Muscle layer of colon (tissue), 2 donors: ENCODE measurements around the gene U2AF1L4.
"Not testable (repeated sequence)": the region's sequence is repeated elsewhere in the genome, so short reads cannot be mapped to it uniquely, and the experiment has no call there.

Experiments used
- H3K27ac ChIP-seq: one replicate; pipeline ENCODE4 v1.7.0; 2013; ENCODE audit warnings: low read depth, mild to moderate bottlenecking, low read length, moderate library complexity
- H3K27me3 ChIP-seq, 2 donors: one replicate each; pipeline ENCODE4 v1.7.0; 2013; ENCODE audit warnings: low read length in 2 of 2, mild to moderate bottlenecking in 2 of 2; ENCODE audit not compliant: insufficient read depth in 2 of 2, control insufficient read depth in 1 of 2
- H3K36me3 ChIP-seq: one replicate; pipeline ENCODE4 v1.7.0; 2013; ENCODE audit warnings: mild to moderate bottlenecking, low read length; ENCODE audit not compliant: insufficient read depth
- H3K4me1 ChIP-seq: one replicate; pipeline ENCODE4 v1.7.0; 2013; ENCODE audit warnings: mild to moderate bottlenecking, low read length; ENCODE audit not compliant: insufficient read depth
- H3K4me3 ChIP-seq, 2 donors: one replicate each; pipeline ENCODE4 v1.7.0; 2013; ENCODE audit warnings: low read length in 2 of 2, low read depth in 1 of 2, mild to moderate bottlenecking in 1 of 2, moderate library complexity in 1 of 2
- H3K9ac ChIP-seq: one replicate; pipeline ENCODE4 v1.7.0; 2013; ENCODE audit warnings: low read length
- H3K9me3 ChIP-seq: one replicate; pipeline ENCODE4 v1.7.0; 2013; ENCODE audit warnings: mild to moderate bottlenecking, low read length
- donor health status: abdominal sarcoma.
- donor health status: Adenocarcinoma of cecum.

The U2AF1L4 gene

DNA sequence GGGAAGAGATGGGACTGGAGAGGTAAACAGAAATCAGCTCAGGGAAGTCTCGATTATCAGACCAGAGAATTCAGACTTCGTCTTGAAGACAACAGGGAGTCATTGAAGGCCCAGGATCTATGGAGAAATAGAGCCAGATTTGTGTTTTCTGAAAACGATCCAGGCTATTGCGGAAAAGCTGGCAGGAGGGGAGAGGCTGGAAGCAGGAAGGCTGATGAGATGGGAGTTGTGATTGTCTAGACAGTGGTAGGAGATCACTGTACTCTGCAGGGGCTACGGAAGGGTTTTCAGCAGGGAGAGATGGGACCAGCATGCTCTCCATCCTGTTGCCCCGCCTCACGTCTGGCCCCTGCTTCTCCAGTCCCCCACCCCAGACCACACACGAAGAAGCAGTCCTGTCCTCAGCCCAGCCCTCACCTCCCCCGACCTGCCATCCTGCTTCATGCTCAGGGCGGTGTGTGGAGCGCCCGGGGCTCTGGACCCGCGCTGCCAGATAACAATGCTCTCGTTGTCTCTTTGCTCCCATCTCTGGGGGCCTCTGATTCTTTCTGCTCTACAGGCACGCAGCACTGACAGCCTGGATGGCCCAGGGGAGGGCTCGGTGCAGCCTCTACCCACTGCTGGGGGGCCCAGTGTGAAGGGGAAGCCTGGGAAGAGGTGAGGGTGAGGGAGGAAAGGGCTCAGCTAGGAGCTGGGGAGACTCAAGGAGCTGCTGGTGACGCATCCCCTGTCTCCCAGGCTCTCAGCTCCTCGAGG lies 32.0 kb upstream of the U2AF1L4 start:
- Histone ChIP-seq H3K4me3 (no peak overlapping the region), H3K9me3 (no peaks in the 10 kb centered on the region), H3K27me3 (no peaks in the 10 kb centered on the region), H3K36me3 (no peaks in the 10 kb centered on the region), H3K9ac (no peak overlapping the region), H3K4me1 (peaks cover 18% of the 10 kb centered on the region), H3K27ac (no peak overlapping the region)

DNA sequence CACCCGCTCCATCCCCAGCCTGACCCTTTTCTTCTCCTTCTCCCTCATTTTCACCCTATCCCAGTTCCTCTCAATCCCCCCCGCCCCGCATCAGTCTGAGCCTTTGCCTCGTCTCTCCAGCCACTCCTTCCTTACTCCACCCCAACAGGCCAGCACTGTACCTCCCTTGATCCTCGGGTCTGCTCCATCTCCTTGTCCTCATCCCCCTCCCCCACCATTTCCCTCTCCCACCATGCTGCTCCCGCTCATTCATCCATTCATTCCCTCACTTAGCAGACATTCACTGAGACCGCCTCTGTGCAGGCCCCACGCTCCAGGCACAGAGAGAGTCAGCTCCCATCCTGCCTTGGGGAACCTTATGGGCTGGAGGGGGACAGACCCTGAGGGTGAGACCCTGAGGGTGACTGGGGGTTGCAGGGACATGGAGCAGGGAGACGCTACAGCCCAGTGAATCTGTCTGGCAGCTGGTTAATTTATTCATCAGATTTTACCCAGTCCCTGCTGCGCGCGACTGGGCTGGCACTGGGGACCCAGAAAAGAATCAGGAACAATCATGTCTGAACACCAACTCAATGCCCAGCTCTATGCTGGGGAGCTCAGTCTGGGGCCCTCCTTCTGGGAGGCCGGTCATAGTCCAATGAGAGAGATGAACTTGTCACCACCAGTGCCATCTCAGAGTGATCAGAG lies 31.0 kb upstream of the U2AF1L4 start:
- Histone ChIP-seq H3K4me1 (peaks cover 18% of the 10 kb centered on the region), H3K9me3 (no peaks in the 10 kb centered on the region), H3K4me3 (peak overlapping the region; percentile 61 to 70), H3K9ac (no peak overlapping the region), H3K27ac (no peak overlapping the region), H3K36me3 (no peaks in the 10 kb centered on the region), H3K27me3 (no peaks in the 10 kb centered on the region)

DNA sequence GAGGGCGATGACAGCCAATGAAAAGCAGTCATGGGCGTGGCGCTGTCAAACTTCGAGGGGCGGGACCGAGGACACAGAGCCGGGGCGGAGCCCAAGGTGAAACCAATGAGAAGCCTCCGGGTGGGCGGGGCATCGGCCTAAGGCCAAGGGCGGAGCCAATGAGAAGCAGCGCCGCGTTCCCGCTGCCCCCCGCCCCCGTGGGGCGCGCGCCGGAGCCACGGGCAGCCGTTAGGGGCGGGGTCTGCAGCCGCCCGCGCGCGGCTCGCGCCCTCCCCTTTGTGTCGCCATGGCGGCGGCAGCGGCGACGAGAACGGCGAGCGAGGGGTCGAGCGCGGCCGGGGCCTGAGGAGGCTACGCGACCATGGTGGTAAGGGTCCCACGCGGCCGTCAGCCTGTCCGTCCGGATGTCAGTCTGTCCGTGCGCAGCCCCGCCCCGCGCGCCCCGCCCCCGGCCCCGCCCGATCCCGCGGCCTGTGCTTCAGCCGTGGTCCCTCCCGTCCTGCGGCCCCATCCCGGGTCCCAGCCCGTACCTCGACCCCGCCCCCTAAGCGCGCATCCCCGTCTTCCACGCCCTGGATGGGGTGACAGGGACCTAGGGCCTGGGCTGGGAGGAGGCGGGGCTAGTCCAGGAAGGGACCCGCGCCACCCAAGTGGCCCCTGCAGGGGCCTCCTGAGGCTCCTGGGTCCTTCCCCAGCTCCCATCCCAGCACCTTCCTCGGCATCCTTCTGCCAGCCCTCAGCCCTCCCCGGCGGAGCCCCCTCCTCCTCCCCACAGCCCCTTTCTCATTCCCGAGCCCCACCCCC lies 30.3 kb upstream of the U2AF1L4 start, which contains the start of gene ARHGAP33:
Gene ARHGAP33 (plus strand): TSS at position 267 of the 804 bp plus-strand sequence. CDS start 95 bp downstream, at position 362.
- no peaks in the 10 kb centered on the region for H3K36me3 ChIP-seq
- peak within 1 kb of the TSS; percentile 42 for H3K27ac ChIP-seq
- H3K27me3 ChIP-seq = no peaks in the 10 kb centered on the region
- H3K4me1 ChIP-seq = peaks cover 18% of the 10 kb centered on the region
- peak within 1 kb of the TSS; percentile 61 to 70 for H3K4me3 ChIP-seq
- no peaks in the 10 kb centered on the region for H3K9me3 ChIP-seq
- no peak within 1 kb of the TSS for H3K9ac ChIP-seq

DNA sequence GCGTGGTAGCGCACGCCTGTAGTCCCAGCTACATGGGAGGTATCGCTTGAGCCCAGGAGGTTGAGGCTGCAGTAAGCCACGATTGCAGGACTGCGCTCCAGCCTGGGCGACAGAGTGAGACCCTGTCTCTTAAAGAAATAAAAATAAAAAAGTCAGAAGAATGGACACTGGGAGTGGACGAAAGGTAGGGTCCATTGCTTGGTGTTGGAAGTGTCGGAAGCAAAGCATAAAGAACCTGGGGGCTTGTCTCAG lies 29.8 kb upstream of the U2AF1L4 start:
- Histone ChIP-seq H3K27me3 (no peaks in the 10 kb centered on the region), H3K4me3 (peak overlapping the region; percentile 30 to 61), H3K27ac (no peak overlapping the region), H3K36me3 (no peaks in the 10 kb centered on the region), H3K9me3 (no peaks in the 10 kb centered on the region), H3K4me1 (peaks cover 18% of the 10 kb centered on the region), H3K9ac (no peak overlapping the region)

DNA sequence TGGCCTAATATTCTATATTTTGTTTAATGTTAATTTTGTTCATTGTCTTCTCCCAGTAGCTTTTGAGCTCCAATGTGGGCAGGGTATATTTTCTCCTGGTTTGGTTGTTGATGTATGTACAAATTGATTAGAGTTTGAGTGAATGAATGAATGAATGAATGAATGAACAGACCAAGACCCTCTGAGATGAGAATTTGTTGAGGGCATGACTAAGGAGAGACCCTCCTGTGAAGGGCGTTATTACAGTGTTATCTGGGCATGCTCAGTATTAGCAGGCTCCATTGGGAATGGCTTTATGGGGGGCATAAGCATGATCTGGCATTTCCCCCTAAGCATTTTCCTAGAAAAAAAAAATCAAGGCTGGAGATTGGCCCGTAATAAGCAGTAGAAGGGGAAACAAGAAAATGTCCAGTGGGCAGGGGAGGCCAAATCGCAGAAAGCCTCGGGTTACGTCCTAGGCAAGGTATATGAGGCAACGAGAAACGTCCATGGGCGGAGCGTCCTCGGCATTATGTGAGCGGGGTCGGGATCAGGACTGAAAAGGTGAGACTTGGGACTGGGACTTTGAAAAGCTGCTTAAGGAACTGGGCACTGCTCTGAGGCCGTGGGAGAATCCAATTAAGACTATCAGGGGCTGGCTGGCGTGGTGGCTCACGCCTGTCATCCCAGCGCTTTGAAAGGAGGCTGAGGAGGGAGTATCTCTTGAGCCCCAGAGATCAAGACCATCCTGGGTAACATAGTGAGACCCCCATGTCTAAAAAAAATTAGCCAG lies 29.2 kb upstream of the U2AF1L4 start:
- H3K27ac ChIP-seq = no peak overlapping the region
- H3K4me3 ChIP-seq = peak overlapping the region; percentile 30 to 61
- no peaks in the 10 kb centered on the region for H3K36me3 ChIP-seq
- H3K9me3 ChIP-seq = no peaks in the 10 kb centered on the region
- no peaks in the 10 kb centered on the region for H3K27me3 ChIP-seq
- no peak overlapping the region for H3K9ac ChIP-seq
- H3K4me1 ChIP-seq = peaks cover 18% of the 10 kb centered on the region

DNA sequence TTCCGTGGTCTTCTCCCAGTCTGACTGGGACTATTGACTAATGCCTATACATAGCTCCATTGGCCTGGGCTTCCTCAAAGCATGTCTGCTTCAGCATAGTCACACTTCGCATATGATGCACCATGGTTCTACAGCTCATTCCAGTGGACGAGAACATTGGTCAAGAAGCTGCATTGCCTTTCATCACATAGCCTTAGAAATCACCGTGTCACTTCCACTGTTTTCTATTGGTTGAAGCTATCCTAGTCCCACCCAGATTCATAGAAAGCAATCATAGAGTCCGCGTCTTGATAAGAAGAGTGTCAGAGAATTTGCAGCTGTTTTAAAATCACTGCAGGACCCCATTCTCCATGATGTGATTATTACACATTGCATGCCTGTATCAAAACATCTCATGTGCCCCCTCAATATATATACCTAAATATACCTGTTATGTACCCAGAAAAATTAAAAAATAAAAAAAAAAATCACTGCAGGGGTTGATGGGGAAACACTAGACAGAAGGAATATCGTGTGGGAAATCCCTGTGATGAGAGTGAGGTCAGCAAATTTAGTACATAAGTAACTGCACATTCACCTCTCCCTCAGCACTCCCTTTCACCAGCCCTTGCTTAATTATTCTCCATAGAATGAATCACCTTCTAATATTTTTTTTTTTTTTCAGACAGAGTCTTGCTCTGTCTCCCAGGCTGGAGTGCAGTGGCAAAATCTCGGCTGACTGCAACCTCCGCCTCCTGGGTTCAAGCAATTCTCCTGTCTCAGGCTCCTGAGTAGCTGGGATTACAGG lies 28.0 kb upstream of the U2AF1L4 start:
- Histone ChIP-seq H3K27me3 (no peaks in the 10 kb centered on the region), H3K36me3 (no peaks in the 10 kb centered on the region), H3K4me3 (no peak overlapping the region), H3K9ac (no peak overlapping the region), H3K9me3 (no peaks in the 10 kb centered on the region), H3K27ac (no peak overlapping the region), H3K4me1 (peaks cover 18% of the 10 kb centered on the region)

DNA sequence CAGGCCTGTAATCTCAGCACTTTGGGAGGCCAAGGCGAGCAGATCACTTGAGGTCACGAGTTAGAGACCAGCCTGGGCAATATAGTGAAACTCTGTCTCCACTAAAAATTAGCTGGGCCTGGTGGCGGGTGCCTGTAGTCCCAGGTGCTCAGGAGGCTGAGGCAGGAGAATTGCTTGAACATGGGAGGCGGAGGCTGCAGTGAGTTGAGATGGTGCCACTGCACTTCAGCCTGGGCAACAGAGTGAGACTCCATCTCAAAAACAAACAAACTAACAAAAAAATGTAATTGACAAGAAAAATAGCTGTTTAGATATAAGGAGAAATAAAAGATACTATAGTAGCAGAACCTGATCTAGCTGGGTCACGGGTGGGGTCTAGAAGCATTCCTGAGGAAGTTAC lies 27.1 kb upstream of the U2AF1L4 start:
- not testable (repeated sequence) for H3K9ac ChIP-seq, H3K4me3 ChIP-seq, H3K27me3 ChIP-seq, H3K27ac ChIP-seq, H3K36me3 ChIP-seq, H3K9me3 ChIP-seq
- peaks cover 18% of the 10 kb centered on the region for H3K4me1 ChIP-seq

DNA sequence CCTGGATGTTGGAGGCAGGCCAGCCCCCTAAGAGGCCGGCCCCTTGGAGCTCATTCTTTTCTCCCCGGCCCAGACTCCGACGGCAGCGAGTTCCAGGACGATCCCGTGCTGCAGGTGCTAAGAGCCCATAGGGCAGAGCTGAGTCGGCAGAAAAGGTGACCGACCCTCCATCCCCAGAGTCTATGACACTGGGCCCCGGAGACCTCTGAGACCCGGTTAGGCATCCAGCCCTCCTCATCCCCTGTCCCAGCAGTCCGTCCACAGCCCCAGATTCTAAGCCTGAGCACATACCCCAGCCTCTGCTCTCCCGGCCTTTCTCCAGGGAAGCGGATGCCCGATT lies 22.8 kb upstream of the U2AF1L4 start:
- H3K27me3 ChIP-seq = no peaks in the 10 kb centered on the region
- no peaks in the 10 kb centered on the region for H3K9me3 ChIP-seq
- H3K27ac ChIP-seq = no peak overlapping the region
- H3K4me3 ChIP-seq = no peak overlapping the region
- no peaks in the 10 kb centered on the region for H3K36me3 ChIP-seq
- no peaks in the 10 kb centered on the region for H3K4me1 ChIP-seq
- H3K9ac ChIP-seq = no peak overlapping the region

DNA sequence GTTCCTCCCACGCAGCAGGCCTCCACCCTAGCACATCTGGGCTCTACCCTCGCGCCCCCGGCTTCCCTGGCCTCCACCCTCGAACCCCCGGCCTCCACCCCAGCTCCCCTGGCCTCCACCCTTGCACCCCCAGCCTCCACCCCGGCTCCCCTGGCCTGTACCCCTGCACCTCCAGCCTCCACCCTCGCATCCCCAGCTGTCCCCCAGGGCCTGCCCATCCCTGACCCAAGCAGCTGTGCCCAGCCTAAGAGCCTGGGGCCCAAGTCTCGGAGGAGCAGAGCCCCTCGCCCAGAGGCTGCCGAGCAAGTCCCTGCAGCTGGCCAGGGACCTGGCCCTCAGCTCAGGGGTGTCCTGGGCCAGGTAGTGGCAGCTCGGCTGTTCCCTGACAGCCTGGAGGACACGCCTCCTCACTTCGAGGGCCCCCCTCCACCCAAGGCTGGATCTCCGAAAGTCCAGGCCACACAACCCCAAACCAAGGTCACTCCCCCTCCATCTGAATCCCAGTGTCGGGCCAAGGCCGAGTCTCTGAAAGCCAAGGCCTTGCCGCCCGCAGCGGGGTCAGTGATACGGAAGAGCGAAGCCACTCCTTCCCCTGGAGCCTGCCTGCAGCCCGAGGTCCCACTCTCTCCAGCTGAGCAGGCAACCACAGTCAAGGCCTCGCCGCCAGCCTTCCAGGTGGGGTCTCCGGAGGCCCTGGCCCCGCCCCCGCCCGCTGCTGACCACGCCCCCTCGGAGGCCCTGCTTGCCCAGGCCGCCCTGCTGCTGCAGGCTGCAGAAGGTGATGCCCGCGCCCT lies 22.3 kb upstream of the U2AF1L4 start:
- H3K27me3 ChIP-seq = no peaks in the 10 kb centered on the region
- no peaks in the 10 kb centered on the region for H3K9me3 ChIP-seq
- H3K27ac ChIP-seq = no peak overlapping the region
- no peak overlapping the region for H3K9ac ChIP-seq
- no peak overlapping the region for H3K4me3 ChIP-seq
- H3K4me1 ChIP-seq = no peaks in the 10 kb centered on the region
- H3K36me3 ChIP-seq = no peaks in the 10 kb centered on the region

DNA sequence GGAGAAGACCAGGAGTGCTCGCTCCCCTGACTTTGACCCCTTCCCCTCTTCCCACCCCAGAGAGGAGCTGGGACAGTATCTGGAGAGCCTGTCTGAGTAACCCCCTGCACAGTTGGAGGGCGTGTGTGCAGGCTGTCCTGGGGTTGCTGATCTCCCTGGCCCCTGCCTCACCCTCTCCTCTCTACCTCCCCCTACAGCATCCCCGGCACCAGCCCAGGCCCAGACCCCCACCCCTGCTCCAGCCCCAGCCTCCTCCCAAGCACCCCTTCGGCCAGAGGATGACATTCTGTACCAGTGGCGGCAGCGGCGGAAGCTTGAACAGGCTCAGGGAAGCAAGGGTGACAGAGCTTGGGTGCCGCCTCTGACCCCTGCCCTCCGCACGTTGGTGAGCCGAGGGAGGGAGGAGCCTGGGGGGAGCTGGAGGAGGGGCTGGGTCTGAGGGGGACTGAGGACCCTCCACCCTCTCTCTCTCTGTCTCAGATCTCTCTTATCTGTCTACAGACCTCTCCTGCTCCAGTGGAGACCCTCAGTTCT lies 21.4 kb upstream of the U2AF1L4 start:
- Histone ChIP-seq H3K36me3 (peaks cover 7% of the 10 kb centered on the region), H3K27ac (no peak overlapping the region), H3K4me1 (no peaks in the 10 kb centered on the region), H3K27me3 (no peaks in the 10 kb centered on the region), H3K9ac (no peak overlapping the region), H3K4me3 (no peak overlapping the region), H3K9me3 (no peaks in the 10 kb centered on the region)
